SK-N-SH treated with all-trans-retinoic acid at 6 μM for 48 hours (cell line): ENCODE measurements around the gene NHERF2.
A peak's percentile ranks its signal among the peaks of the same experiment; 100 is the strongest.

Source experiments
- ATAC-seq: fragments of 200-7000 bp; cut with Tn5 transposase; 3 replicates; pipeline ENCODE4 v1.9.1; 2020; ENCODE audit warnings: mild to moderate bottlenecking, moderate library complexity
- ARNTL ChIP-seq: fragments of 450-650 bp; formaldehyde crosslinking; IDR thresholded peaks from 2 replicates; pipeline ENCODE4 v1.5.0; 2020; ENCODE audit warnings: low read depth, mild to moderate bottlenecking, moderate library complexity, borderline replicate concordance
- BACH2 ChIP-seq: fragments of 250-450 bp; sonication (Bioruptor Pico); IDR thresholded peaks from 2 replicates; pipeline ENCODE4 v1.9.0; 2021; ENCODE audit warnings: mild to moderate bottlenecking, borderline replicate concordance
- CSDC2 ChIP-seq: fragments of 250-450 bp; sonication (Bioruptor Pico); IDR thresholded peaks from 2 replicates; pipeline ENCODE4 v1.5.0; 2020; ENCODE audit warnings: mild to moderate bottlenecking, moderate library complexity
- GLIS3 ChIP-seq: fragments of 250-450 bp; sonication (Bioruptor Pico); IDR thresholded peaks from 2 replicates; pipeline ENCODE4 v1.5.0; 2020; ENCODE audit warnings: mild to moderate bottlenecking, moderate library complexity
- OSR1 ChIP-seq: fragments of 250-450 bp; sonication (Bioruptor Pico); IDR thresholded peaks from 2 replicates; pipeline ENCODE4 v1.8.0; 2022; ENCODE audit warnings: moderate library complexity, mild to moderate bottlenecking, inconsistent platforms
- PPARA ChIP-seq: fragments of 250-450 bp; sonication (Bioruptor Pico); IDR thresholded peaks from 2 replicates; pipeline ENCODE4 v1.5.0; 2020; ENCODE audit warnings: mild to moderate bottlenecking, borderline replicate concordance
- RARB ChIP-seq: fragments of 250-450 bp; sonication (Bioruptor Pico); IDR thresholded peaks from 2 replicates; pipeline ENCODE4 v1.8.0; 2021; ENCODE audit warnings: mild to moderate bottlenecking, moderate library complexity
- TCF4 ChIP-seq: fragments of 250-450 bp; sonication (Bioruptor Pico); IDR thresholded peaks from 2 replicates; pipeline ENCODE4 v1.8.0; 2021; ENCODE audit warnings: mild to moderate bottlenecking, moderate library complexity, borderline replicate concordance
- TOX ChIP-seq: fragments of 250-450 bp; sonication (Bioruptor Pico); IDR thresholded peaks from 2 replicates; pipeline ENCODE4 v1.8.0; 2021; ENCODE audit warnings: mild to moderate bottlenecking, moderate library complexity, borderline replicate concordance
- ZC3H10 ChIP-seq: fragments of 250-450 bp; sonication (Bioruptor Pico); IDR thresholded peaks from 2 replicates; pipeline ENCODE4 v1.5.1; 2021; ENCODE audit warnings: mild to moderate bottlenecking, moderate library complexity
- ZFP3 ChIP-seq: fragments of 250-450 bp; sonication (Bioruptor Pico); IDR thresholded peaks from 2 replicates; pipeline ENCODE4 v1.5.0; 2020; ENCODE audit warnings: mild to moderate bottlenecking, moderate library complexity
- ZFP30 ChIP-seq: fragments of 450-650 bp; formaldehyde crosslinking; IDR thresholded peaks from 2 replicates; pipeline ENCODE4 v1.5.0; 2022; ENCODE audit warnings: mild to moderate bottlenecking, moderate library complexity
- ZNF565 ChIP-seq: fragments of 450-650 bp; formaldehyde crosslinking; conservative IDR thresholded peaks from 2 replicates; pipeline ENCODE4 v1.5.0; 2020; ENCODE audit warnings: low read depth, mild to moderate bottlenecking, moderate library complexity
- ZNF70 ChIP-seq: fragments of 450-650 bp; formaldehyde crosslinking; IDR thresholded peaks from 2 replicates; pipeline ENCODE4 v1.5.0; 2020; ENCODE audit warnings: mild to moderate bottlenecking, moderate library complexity
- ZNF8 ChIP-seq: fragments of 450-650 bp; formaldehyde crosslinking; IDR thresholded peaks from 2 replicates; pipeline ENCODE4 v1.5.0; 2020; ENCODE audit warnings: mild to moderate bottlenecking, moderate library complexity
- TF ChIP-seq, protein P1 (sequence below): fragments of 250-450 bp; sonication (Bioruptor Pico); IDR thresholded peaks from 2 replicates; pipeline ENCODE4 v1.5.1; 2021; ENCODE audit warnings: mild to moderate bottlenecking, moderate library complexity
- TF ChIP-seq, protein P2 (sequence below): fragments of 250-450 bp; sonication (Bioruptor Pico); IDR thresholded peaks from 2 replicates; pipeline ENCODE4 v1.8.0; 2021; ENCODE audit warnings: low read depth, mild to moderate bottlenecking, moderate library complexity, borderline replicate concordance
- TF ChIP-seq, protein P3 (sequence below): fragments of 250-450 bp; sonication (Bioruptor Pico); IDR thresholded peaks from 2 replicates; pipeline ENCODE4 v1.5.0; 2020; ENCODE audit warnings: mild to moderate bottlenecking, moderate library complexity
- TF ChIP-seq, protein P4 (sequence below): fragments of 250-450 bp; sonication (Bioruptor Pico); IDR thresholded peaks from 2 replicates; pipeline ENCODE4 v1.8.0; 2020; ENCODE audit warnings: mild to moderate bottlenecking, moderate library complexity, borderline replicate concordance
- TF ChIP-seq, protein P5 (sequence below): fragments of 250-450 bp; sonication (Bioruptor Pico); IDR thresholded peaks from 2 replicates; pipeline ENCODE4 v1.5.1; 2020; ENCODE audit warnings: low read depth, mild to moderate bottlenecking, moderate library complexity

Gene NHERF2

DNA sequence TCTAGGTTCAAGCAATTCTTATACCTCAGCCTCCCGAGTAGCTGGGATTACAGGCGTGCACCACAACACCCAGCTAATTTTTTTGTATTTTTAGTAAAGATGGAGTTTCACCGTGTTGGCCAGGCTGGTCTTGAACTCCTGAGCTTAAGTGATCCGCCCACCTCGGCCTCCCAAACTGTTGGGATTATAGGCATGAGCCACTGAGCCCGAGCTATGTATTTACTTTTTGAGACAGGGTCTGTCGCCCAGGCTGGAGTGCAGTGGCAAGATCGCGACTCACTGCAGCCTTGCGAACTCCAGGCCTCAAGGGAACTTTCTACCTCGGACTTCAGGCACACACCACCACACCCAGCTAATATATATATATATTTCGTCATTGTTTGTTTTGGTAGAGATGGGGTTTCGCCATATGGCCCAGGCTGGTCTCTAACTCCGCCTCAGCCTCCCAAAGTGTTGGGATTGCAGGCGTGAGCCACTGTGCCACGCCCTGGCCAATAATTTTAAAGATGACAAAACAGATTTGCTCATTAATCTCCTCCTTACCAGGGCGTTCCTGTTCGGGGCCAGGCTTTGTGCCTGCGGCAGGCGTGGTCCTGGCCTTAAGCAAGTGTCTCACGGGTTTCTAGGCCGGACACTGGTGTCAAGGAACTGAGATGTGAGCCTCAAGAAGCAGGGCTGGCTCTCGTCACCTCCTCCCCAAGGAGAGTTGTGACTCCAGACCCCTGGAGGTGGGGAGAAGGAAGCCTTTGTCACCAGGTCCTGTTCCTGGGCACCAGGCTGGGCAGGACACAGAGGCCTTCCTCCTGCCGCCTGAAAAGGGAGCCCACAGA lies 11.4 kb upstream of the NHERF2 start (continued):
- TF ChIP-seq, protein P1, sequence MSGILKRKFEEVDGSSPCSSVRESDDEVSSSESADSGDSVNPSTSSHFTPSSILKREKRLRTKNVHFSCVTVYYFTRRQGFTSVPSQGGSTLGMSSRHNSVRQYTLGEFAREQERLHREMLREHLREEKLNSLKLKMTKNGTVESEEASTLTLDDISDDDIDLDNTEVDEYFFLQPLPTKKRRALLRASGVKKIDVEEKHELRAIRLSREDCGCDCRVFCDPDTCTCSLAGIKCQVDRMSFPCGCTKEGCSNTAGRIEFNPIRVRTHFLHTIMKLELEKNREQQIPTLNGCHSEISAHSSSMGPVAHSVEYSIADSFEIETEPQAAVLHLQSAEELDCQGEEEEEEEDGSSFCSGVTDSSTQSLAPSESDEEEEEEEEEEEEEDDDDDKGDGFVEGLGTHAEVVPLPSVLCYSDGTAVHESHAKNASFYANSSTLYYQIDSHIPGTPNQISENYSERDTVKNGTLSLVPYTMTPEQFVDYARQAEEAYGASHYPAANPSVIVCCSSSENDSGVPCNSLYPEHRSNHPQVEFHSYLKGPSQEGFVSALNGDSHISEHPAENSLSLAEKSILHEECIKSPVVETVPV (CRISPR knock-in tag) = no peak
- no peak for TF ChIP-seq CSDC2 (CRISPR knock-in tag)

DNA sequence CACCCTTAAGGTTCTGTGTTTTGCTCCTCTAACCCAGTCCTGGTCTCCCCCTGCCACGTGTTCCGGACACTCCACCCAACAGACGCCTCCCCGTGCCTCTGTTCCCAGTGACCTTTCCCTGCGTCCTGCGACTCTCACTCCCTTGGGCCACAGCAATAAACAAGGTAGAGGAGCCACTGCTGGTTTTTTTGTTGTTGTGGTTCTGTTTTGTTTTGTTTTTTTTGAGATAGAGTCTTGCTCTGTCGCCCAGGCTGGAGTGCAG lies 10.8 kb upstream of the NHERF2 start:
- TF ChIP-seq CSDC2 (CRISPR knock-in tag) (no peak), OSR1 (CRISPR knock-in tag) (no peak), TCF4 (CRISPR knock-in tag) (no peak), ZNF70 (CRISPR knock-in tag) (no peak), ZFP3 (CRISPR knock-in tag) (no peak), ZC3H10 (CRISPR knock-in tag) (no peak), ZFP30 (CRISPR knock-in tag) (no peak), PPARA (no peak), ZNF565 (CRISPR knock-in tag) (no peak), ARNTL (no peak), ZNF8 (CRISPR knock-in tag) (no peak), BACH2 (CRISPR knock-in tag) (no peak), GLIS3 (CRISPR knock-in tag) (no peak), RARB (CRISPR knock-in tag) (no peak), TOX (CRISPR knock-in tag) (no peak)
- TF ChIP-seq, protein P2, sequence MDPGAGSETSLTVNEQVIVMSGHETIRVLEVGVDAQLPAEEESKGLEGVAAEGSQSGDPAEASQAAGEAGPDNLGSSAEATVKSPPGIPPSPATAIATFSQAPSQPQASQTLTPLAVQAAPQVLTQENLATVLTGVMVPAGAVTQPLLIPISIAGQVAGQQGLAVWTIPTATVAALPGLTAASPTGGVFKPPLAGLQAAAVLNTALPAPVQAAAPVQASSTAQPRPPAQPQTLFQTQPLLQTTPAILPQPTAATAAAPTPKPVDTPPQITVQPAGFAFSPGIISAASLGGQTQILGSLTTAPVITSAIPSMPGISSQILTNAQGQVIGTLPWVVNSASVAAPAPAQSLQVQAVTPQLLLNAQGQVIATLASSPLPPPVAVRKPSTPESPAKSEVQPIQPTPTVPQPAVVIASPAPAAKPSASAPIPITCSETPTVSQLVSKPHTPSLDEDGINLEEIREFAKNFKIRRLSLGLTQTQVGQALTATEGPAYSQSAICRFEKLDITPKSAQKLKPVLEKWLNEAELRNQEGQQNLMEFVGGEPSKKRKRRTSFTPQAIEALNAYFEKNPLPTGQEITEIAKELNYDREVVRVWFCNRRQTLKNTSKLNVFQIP = no peak
- TF ChIP-seq, protein P3, sequence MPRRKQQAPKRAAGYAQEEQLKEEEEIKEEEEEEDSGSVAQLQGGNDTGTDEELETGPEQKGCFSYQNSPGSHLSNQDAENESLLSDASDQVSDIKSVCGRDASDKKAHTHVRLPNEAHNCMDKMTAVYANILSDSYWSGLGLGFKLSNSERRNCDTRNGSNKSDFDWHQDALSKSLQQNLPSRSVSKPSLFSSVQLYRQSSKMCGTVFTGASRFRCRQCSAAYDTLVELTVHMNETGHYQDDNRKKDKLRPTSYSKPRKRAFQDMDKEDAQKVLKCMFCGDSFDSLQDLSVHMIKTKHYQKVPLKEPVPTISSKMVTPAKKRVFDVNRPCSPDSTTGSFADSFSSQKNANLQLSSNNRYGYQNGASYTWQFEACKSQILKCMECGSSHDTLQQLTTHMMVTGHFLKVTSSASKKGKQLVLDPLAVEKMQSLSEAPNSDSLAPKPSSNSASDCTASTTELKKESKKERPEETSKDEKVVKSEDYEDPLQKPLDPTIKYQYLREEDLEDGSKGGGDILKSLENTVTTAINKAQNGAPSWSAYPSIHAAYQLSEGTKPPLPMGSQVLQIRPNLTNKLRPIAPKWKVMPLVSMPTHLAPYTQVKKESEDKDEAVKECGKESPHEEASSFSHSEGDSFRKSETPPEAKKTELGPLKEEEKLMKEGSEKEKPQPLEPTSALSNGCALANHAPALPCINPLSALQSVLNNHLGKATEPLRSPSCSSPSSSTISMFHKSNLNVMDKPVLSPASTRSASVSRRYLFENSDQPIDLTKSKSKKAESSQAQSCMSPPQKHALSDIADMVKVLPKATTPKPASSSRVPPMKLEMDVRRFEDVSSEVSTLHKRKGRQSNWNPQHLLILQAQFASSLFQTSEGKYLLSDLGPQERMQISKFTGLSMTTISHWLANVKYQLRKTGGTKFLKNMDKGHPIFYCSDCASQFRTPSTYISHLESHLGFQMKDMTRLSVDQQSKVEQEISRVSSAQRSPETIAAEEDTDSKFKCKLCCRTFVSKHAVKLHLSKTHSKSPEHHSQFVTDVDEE (CRISPR knock-in tag) = no peak
- TF ChIP-seq, protein P4, sequence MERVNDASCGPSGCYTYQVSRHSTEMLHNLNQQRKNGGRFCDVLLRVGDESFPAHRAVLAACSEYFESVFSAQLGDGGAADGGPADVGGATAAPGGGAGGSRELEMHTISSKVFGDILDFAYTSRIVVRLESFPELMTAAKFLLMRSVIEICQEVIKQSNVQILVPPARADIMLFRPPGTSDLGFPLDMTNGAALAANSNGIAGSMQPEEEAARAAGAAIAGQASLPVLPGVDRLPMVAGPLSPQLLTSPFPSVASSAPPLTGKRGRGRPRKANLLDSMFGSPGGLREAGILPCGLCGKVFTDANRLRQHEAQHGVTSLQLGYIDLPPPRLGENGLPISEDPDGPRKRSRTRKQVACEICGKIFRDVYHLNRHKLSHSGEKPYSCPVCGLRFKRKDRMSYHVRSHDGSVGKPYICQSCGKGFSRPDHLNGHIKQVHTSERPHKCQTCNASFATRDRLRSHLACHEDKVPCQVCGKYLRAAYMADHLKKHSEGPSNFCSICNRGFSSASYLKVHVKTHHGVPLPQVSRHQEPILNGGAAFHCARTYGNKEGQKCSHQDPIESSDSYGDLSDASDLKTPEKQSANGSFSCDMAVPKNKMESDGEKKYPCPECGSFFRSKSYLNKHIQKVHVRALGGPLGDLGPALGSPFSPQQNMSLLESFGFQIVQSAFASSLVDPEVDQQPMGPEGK (CRISPR knock-in tag) = no peak
- TF ChIP-seq, protein P5, sequence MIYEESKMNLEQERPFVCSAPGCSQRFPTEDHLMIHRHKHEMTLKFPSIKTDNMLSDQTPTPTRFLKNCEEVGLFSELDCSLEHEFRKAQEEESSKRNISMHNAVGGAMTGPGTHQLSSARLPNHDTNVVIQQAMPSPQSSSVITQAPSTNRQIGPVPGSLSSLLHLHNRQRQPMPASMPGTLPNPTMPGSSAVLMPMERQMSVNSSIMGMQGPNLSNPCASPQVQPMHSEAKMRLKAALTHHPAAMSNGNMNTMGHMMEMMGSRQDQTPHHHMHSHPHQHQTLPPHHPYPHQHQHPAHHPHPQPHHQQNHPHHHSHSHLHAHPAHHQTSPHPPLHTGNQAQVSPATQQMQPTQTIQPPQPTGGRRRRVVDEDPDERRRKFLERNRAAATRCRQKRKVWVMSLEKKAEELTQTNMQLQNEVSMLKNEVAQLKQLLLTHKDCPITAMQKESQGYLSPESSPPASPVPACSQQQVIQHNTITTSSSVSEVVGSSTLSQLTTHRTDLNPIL (CRISPR knock-in tag) = no peak
- TF ChIP-seq, all 23 proteins: peak for 0
- no peak for ATAC-seq

DNA sequence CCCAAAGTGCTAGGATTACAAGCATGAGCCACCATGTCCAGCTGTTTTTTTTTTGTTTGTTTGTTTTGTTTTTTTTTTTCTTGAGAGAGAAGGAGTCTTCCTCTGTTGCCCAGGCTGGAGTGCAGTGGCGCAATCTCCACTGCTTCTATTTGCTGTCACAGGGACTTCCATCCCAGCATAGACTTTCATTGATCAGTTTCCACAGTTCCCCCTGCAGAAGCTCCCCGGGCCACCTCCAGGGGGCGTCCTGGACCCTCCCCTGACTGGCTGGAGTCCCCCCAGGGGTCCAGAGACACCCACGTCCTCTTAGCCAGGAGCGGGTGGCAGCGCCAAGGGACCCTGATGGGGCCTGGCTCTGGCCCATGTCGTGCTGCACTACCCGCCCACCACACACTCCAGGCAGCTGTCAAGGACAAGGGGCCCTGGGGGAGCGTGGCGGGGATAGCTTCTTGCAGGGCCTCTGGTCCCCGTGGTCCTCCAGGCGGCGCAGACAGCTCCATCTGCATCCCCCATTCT lies 10.2 kb upstream of the NHERF2 start:
- peak; percentile 29; the same call in 1 of the 3 replicates for ATAC-seq
- TF ChIP-seq BACH2 (CRISPR knock-in tag) = no peak
- no peak for TF ChIP-seq TOX (CRISPR knock-in tag)
- TF ChIP-seq, protein P4 (CRISPR knock-in tag) = no peak
- TF ChIP-seq, all 23 proteins: peak for 0
